Stimulated activated CD4-positive, alpha-beta T cell treated with anti-CD3 and anti-CD28 coated beads, TNF-alpha, amount 100 ng/mL, for 1 hour (primary cell): ENCODE measurements around the gene PBX1.

Source experiments
- DNase-seq, 3 donors: peaks; one replicate each; pipeline ENCODE4 v3.0.0-alpha.2; 2020; ENCODE audit warnings: low read depth in 3 of 3, low spot score in 1 of 3

The PBX1 gene

GRCh38 chr1:164805399-164805798 lies 246.4 kb downstream of the PBX1 start:
- DNase-seq, result no peak

DNA sequence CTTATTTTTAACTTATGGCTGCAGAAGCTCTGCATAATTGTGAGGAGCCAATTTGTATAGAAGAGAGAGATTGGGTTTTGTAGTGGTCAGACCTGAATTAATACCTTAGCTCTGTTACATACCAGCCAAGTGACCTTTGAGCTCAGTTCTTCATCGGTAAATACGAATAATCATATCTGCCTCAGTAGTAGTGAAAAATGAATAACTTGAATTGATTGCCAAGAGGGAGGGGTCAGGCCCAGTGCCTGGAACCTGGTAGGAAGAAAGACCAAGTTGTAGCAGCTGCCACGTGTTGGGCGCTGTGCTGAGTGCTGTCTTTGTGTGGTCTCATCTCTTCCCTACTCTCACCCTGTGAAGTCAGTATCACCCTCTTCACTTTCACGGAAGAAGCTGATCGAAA lies 247.5 kb downstream of the PBX1 start:
- DNase-seq, result no peak

DNA sequence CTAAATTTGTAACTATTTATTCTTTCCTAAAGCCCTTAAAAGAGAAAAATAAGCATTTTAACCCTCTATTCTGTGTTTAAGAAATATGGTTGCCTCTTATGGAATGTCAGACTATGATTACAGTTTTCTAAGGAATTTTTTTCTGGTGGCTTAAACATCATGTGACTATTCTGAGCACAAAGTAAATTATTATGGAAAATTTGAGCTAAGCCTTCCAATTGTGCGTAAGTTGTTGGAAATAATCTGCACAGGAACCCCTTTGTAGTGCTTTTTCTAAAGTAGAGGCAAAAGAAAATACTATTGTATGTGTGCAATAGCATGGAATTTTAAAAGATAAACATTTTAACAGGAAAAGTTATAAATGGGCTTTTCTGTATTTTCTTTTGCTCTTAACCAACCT lies 254.8 kb downstream of the PBX1 start:
- DNase-seq, result no peak

DNA sequence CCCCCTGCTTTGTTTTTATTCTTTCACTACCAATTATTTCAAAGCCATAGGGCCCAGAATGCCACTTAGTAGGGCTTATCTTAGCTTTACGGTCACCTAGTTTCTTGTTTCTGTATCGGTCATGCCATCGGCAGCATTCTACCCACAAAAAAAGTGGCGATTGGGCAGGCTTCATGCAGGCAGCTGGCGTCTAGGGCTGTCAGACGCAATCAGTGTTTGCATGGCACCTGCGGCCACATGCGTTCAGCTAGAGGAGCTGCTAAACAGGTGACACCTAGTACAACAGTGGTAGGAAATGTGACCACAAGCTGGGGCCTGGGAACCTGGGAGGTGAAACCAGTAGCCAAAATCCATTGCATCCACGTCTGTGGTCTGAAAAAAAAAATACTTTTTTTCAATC lies 262.7 kb downstream of the PBX1 start:
- no peak for DNase-seq

- DNase-seq, result no peak
Measured at GRCh38 chr1:164823486-164824279, 264.7 kb downstream of the PBX1 start.

DNA sequence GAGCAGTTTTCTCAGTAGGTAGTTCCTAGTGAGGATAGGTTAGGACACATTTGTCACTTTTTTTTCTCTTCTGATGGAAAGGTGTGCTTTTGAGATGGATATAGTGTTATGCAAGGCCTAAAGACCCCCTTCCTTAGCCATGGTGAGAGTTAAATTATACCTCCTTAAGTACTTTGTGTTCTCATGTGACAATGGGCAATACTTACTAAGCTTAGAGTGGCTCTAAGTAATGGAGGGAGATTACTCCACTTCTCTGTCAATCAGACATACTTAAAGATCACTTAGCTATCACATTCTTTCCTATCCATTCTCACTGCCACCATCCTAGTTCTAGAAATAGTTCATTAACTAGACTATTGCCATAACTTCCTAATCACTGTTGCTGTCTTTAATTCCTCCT lies 265.6 kb downstream of the PBX1 start:
- DNase-seq, result no peak

DNA sequence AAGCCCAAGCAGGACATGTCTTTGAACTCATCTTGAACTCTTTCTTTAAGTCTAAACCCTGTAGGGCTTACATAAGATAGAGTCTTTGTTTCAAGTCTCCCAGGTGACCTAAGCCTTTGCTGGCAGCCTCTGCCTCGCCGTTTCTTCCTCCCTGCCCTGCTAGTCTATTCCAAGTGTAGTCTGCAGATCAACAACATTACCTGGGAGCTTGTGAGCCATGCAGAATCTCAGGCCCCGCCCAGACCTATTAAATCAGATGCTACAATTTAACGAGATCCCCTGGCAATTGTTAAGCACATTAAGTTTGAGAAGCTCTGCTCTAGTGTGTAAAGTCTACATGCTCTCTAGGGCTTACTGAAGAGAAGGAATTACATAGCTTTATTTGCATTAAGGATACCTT lies 271.6 kb downstream of the PBX1 start:
- no peak for DNase-seq

DNA sequence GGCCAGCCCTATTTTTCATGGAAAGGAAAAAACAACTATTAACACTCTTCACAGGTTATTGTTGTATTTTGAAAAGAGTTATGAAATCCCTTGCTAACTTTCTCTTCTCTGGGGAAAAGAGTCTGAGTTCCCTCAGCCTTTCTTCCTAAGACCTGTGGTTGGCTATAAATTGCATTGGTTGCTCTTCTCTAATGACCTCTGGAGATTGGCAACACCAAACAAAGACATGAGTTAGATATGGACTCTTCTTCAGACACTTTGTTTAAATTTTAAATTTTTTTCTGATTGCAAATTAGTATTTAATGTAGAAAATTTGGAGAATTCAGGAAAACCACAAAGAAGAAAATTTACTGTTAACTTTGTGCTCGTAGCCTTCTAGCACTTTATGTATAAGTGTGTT lies 275.7 kb downstream of the PBX1 start:
- no peak for DNase-seq

GRCh38 chr1:164836614-164837018 lies 277.6 kb downstream of the PBX1 start:
- no peak for DNase-seq

- no peak for DNase-seq
Measured at GRCh38 chr1:164838786-164839185, 279.8 kb downstream of the PBX1 start.

- DNase-seq, result no peak
Measured at GRCh38 chr1:164840936-164841335, 282.0 kb downstream of the PBX1 start.

GRCh38 chr1:164841702-164842465 lies 282.9 kb downstream of the PBX1 start:
- DNase-seq, result no peak

- DNase-seq, result no peak
Measured at GRCh38 chr1:164842870-164843269, 283.9 kb downstream of the PBX1 start.

DNA sequence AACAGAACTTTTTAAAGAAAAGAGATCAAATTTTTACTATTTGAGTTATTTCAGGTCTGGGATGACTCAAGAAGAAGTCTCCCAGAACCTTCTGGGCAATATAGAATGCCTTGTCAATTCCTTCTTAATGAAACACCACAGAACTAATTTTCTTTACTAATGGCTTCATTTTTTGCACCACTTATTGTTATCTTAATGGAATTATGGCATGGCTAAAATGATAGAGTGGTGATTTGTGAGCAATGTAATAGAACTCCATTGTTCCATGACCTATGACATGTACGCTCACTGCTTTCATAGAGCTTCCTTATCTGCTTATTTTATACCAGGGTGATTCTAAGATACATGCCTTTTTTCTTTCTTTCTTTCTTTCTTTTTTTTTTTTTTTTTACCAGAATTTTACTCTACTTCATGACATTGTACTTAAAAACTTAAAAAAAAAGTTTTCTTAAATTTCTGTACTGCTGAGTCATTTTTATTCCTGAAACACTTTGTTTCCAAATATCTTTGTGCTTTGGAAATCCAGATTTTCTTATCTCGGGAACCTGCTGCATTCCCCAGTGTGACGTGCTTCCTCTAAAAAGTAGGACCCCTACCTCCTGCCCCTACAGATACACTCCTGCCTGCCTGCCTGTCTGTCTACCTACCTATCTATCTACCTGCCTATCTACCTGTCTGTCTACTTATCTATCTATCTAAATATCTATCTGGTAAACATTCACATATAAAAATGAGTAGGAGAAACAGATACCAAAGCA lies 284.9 kb downstream of the PBX1 start:
- DNase-seq, result no peak

- no peak for DNase-seq
Measured at GRCh38 chr1:164846731-164847691, 288.0 kb downstream of the PBX1 start.

DNA sequence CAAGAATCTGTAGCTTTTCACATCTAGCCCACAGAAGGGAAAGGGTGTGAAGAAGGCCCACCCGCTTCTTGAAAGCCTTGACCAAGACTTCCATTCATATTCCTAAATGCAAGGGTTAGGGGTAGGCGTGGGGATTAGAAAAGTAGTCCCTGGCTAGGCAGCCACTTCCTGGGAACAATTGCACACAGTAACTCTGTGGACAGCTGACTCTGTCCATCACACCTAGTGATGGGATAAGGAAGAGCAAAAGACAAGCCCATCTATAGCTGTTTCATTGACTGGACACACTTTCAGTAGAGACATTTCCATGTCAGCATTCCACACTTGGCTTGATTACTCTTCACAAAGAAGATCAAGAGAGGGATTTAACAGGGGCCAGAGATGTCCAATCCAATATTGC lies 294.2 kb downstream of the PBX1 start:
- DNase-seq, result no peak

DNA sequence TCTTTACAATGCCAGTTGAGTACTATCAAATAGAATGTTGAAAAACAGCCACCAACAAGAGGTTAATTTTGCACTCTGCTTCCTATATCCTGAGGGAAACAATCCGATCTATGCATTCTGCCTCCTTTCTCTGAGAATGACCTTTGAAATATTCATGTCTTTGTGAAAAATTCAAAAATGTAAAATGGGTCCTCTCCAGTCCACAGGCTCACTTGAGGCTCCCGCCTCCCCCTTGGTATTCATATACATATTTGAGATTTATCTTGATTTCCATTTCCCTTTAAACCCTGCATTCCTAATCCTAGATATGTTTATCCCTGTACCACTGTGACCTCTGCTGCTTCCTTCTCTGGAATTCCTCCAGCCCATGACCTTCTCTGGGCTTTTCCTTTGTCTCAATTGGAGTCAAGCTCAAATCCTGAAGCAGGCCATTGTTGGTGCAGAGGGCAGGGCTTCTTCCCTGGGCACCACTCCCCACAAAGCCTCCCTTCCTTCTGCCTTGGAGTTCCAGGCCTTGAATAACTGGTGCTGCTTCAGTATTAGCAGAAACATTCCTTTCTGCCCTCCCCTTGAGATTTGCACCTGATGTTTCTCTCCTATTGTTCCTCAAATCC lies 296.8 kb downstream of the PBX1 start:
- no peak for DNase-seq

- DNase-seq, result no peak
Measured at GRCh38 chr1:164856381-164856780, 297.4 kb downstream of the PBX1 start.

DNA sequence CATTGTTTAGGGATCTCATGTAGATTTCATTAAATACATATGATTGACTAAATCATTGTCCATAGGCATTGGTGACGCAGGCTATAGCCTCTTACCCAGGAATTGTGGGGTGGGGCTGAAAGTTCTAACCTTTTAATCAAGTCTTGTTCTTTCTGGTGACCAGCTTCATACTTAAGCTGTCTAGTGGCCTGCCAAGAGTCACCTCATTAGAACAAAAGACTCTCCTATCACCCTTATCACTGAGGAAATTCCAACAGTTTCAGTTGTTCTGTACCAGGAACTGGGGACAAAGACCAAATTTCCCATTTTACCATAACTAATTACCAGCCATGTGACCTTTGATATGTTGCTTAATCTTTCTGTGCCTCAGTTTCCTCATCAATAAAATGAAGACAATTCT lies 298.5 kb downstream of the PBX1 start:
- DNase-seq, result no peak

GRCh38 chr1:164858096-164858632 lies 299.2 kb downstream of the PBX1 start:
- DNase-seq, result no peak
